T-cell (primary cell): Measurements from ENCODE around the gene TBC1D22A. TPM values are rescaled to one million over a fixed set of nuclear protein-coding genes. Genes with fewer than 3 reads are reported as not detected.

Experiments used
- ATAC-seq, 4 experiments: fragments of 200-7000 bp in 3 of 4; fragments of 150-1000 bp in 1 of 4; cut with Tn5 transposase; replicated peaks in 1 of 4; 1 replicate in 3 of 4; 2 replicates in 1 of 4; pipeline ENCODE4 v1.10.0; 2021; ENCODE audit warnings: moderate library complexity in 3 of 4, mild to moderate bottlenecking in 2 of 4, moderate number of reproducible peaks in 1 of 4
- CTCF ChIA-PET, 2 donors: fragments of 300-600 bp; sonication (Branson Sonifier 250); formaldehyde crosslinking; loops; one replicate each; lab custom pipeline; 2022; ENCODE audit warnings: antibody characterized with exemption in 2 of 2; lab: Charles Lee
- POLR2A ChIA-PET, 2 donors: fragments of 300-600 bp; sonication (Branson Sonifier 250); formaldehyde crosslinking; loops; one replicate each; lab custom pipeline; 2022; ENCODE audit warnings: antibody characterized with exemption in 2 of 2; lab: Charles Lee
- DNase-seq, 35 experiments: peaks; one replicate each; pipeline versions ENCODE4 v3.0.0 to v3.0.0-alpha.2; 2013 to 2023
- H3K27ac ChIP-seq: one replicate; pipeline ENCODE4 v1.5.1; 2013; ENCODE audit warnings: low read length
- H3K27me3 ChIP-seq, 2 experiments: replicated peaks in 1 of 2; 1 replicate in 1 of 2; 2 replicates in 1 of 2; pipeline versions ENCODE4 v1.6.1 to v1.7.0; 2013; ENCODE audit warnings: low read length in 1 of 2, mixed read lengths in 1 of 2; ENCODE audit not compliant: control insufficient read depth in 2 of 2, insufficient read depth in 2 of 2; ENCODE audit errors: extremely low read depth in 1 of 2
- H3K36me3 ChIP-seq, 2 donors: 1 replicate in 1 of 2; 2 replicates in 1 of 2; pipeline versions ENCODE4 v1.6.1 to v1.7.0; 2013; ENCODE audit warnings: low read length in 1 of 2; ENCODE audit not compliant: control insufficient read depth in 2 of 2, insufficient read depth in 1 of 2; ENCODE audit errors: extremely low read depth in 1 of 2
- H3K4me1 ChIP-seq, 2 experiments: 1 replicate in 1 of 2; 2 replicates in 1 of 2; pipeline versions ENCODE4 v1.6.1 to v1.7.0; 2013; ENCODE audit warnings: low read length in 2 of 2, mixed read lengths in 1 of 2; ENCODE audit not compliant: insufficient read depth in 2 of 2, control insufficient read depth in 1 of 2; ENCODE audit errors: extremely low read depth in 1 of 2
- H3K4me3 ChIP-seq, 2 donors: 1 replicate in 1 of 2; 2 replicates in 1 of 2; pipeline versions ENCODE4 v1.5.1 to v1.7.0; 2013; ENCODE audit warnings: mild to moderate bottlenecking in 2 of 2, low read length in 1 of 2, moderate library complexity in 1 of 2; ENCODE audit not compliant: control insufficient read depth in 1 of 2; ENCODE audit errors: extremely low read depth in 1 of 2
- H3K9me3 ChIP-seq: 2 replicates; pipeline ENCODE4 v1.7.0; 2013
- H3K27ac Mint-ChIP-seq, 2 donors: one replicate each; pipeline ENCODE4 v1.8.0; 2020 to 2021; ENCODE audit warnings: mild to moderate bottlenecking in 2 of 2, mixed read lengths in 2 of 2
- H3K27me3 Mint-ChIP-seq, 2 donors: one replicate each; pipeline ENCODE4 v1.8.0; 2021 to 2022; ENCODE audit warnings: mixed read lengths in 2 of 2
- H3K36me3 Mint-ChIP-seq: one replicate; pipeline ENCODE4 v1.8.0; 2021; ENCODE audit warnings: mixed read lengths
- H3K4me1 Mint-ChIP-seq, 3 donors: one replicate each; pipeline ENCODE4 v1.8.0; 2020 to 2022; ENCODE audit warnings: mixed read lengths in 3 of 3, mild to moderate bottlenecking in 1 of 3
- H3K4me3 Mint-ChIP-seq, 3 donors: one replicate each; pipeline ENCODE4 v1.8.0; 2020 to 2022; ENCODE audit warnings: mild to moderate bottlenecking in 3 of 3, mixed read lengths in 3 of 3, moderate library complexity in 3 of 3
- H3K9me3 Mint-ChIP-seq, 3 donors: one replicate each; pipeline ENCODE4 v1.8.0; 2020 to 2022; ENCODE audit warnings: mixed read lengths in 3 of 3
- WGBS: methylation state at CpG from one replicate; pipeline ENCODE4 v1.1.5; 2013; ENCODE audit warnings: missing lambda C conversion rate; ENCODE audit not compliant: insufficient coverage; 5-methylcytosine and 5-hydroxymethylcytosine counted together
- total RNA-seq, 35 experiments: library from RNA in 6 of 35; stranded (reverse) in 6 of 35; fragments of 120-200 nt in 1 of 35; gene quantifications; one replicate each; pipeline versions ENCODE4 v1.2.1 to v1.2.4 and lab custom pipeline; 2013 to 2026

Gene TBC1D22A
- total RNA-seq, 5 donors from 2014 or later (not counting 1 experiment from before 2014, with no cell fraction given) = 38.3 to 67.8 (median 57.7) TPM

DNA sequence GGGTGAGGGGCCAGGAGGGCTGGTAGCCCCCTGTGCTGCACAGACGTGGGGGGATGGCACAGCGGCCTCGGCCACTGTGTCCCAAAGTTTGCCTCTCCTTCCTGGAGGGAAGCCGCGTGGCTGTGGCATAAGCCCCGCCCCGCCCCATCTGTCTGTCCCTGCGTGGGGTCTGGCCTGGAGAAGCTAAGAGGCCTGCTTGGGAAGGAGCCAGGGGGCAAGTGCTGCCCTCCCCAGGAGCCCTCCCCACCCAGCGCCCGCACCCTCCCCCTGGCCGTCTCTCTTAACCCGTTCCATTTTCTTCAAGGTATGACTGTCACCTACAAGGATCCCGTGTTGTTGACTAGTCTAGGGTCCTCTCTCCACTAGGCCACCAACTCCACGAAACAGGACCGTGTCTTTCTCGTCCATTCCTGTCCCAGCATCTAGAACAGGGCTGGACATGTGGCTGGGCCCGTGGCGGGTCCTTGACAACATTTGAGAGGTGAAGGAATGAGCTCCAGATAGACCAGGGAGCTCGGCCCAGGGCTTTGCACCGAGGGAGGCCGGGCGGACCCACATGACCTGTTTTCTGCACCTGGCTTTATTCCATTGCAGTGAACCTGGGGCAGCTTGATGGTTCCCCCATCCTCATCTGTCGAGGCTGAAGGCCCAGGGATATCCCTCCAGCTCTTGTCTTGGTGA is 428.0 kb downstream of the TBC1D22A start:
- DNase-seq (peak in 2 of 35 experiments; percentile 1 to 2), ATAC-seq (no peak)
- no peak overlapping the region for H3K27ac Mint-ChIP-seq
- H3K4me3 Mint-ChIP-seq = no peak overlapping the region
- no peaks in the 10 kb centered on the region for H3K4me1 ChIP-seq
- CTCF ChIA-PET = no interaction called here
- H3K27me3 ChIP-seq = no peaks in the 10 kb centered on the region
- no peaks in the 10 kb centered on the region for H3K36me3 ChIP-seq
- H3K4me3 ChIP-seq = no peak overlapping the region
- peaks cover 9 to 13% (median 13%) of the 10 kb centered on the region in 3 donors for H3K9me3 Mint-ChIP-seq
- no peaks in the 10 kb centered on the region for H3K36me3 Mint-ChIP-seq
- H3K9me3 ChIP-seq = peaks cover 3% of the 10 kb centered on the region
- POLR2A ChIA-PET = no interaction called here
- no peak overlapping the region for H3K27ac ChIP-seq
- 83% methylated on average over 15 of the region's 23 CpGs for WGBS
- no peaks in the 10 kb centered on the region for H3K27me3 Mint-ChIP-seq
- no peaks in the 10 kb centered on the region for H3K4me1 Mint-ChIP-seq

DNA sequence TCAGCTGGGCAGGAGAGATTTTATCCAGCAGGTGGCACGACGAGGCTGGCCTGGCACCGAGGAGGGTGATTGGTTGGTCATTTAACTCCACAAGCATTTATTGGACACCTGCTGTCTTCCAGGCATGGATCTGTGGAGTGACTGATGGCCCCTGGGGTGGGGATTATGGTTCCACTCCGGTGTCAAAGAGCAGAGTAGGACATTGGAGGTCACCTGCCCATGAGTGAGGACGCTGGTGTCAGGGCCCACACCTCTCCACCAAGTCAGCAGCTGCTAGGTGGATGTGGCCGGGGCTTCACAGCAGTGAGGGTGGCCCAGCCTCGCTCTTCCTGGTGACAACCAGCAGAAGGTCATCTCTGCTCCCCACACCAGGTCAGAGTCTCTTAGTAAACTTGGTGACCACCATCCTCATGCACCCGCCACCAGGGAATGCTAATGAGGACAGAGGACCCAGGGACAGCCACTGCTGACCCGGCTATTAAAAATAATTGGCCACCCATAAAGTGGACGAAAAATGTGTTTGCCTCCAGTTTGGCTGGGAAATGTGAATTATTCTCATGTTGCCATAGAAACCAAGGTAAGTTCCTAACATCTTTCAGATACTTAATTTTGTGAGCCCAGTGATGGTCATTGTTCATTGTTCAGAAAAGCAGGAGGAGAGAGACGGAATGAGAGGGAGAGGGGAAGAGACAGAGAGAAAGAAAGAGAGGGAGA is 428.7 kb downstream of the TBC1D22A start:
- DNase-seq (peak in 1 of 35 experiments; percentile 2), ATAC-seq (no peak)
- Histone ChIP-seq H3K4me1 (no peaks in the 10 kb centered on the region), H3K4me3 (no peak overlapping the region), H3K36me3 (no peaks in the 10 kb centered on the region), H3K27me3 (no peaks in the 10 kb centered on the region), H3K9me3 (no peaks in the 10 kb centered on the region), H3K27ac (no peak overlapping the region)
- Mint-ChIP-seq H3K27ac (no peak overlapping the region), H3K36me3 (no peaks in the 10 kb centered on the region), H3K4me3 (no peak overlapping the region), H3K27me3 (no peaks in the 10 kb centered on the region), H3K4me1 (no peaks in the 10 kb centered on the region), H3K9me3 (peaks cover 3 to 6% (median 6%) of the 10 kb centered on the region in 3 donors)
- 90% methylated on average over 7 of the region's 11 CpGs for WGBS
- ChIA-PET CTCF (no interaction called here), POLR2A (no interaction called here)

DNA sequence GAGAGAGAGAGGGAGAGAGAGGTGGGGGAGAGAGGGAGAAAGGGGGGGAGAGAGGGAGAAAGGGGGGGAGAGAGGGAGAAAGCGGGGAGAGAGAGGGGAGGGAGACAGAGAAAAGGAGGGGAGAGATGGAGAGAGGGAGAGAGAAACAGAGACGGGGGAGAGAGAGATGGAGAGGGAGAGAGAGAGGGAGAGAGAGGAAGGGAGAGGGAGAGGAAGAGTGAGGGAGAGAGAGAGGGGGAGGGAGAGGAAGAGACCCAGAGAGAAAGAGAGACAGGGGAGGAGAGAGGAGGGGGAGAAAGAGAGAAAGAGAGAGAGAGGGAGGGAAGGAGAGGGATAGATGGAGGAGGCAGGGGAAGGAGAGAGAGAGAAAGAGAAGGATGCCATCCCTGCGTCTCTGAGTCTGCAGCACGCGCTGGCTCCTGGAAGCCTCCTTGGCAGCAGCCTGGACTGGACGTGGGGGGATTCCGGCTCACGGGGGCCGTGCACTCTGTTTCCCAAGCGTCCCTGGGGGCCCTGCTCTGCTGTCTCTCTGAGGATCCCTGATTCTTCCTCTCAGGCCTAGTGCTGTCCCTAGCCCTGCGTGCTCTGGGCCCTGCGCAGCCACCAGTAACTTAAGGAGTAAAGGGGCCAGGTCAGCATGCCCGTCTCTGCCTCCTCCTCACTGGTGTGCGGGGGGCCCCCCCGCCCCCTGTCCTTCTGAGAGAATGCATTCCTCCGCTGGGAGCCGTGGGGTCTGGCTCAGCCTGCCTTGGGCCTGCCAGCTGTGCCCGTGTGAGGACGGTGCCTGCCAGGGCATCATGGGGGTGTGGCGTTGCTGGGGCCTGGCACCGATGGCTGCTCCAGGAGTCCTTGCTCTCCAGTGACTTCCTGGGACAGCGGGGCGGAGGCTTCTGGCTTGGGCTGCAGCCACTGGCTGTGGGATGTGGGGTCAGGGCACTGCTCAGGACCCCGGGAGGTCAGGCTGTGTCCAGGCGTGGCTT is 429.5 kb downstream of the TBC1D22A start:
- no peaks in the 10 kb centered on the region for H3K27me3 Mint-ChIP-seq
- no peak overlapping the region for H3K27ac Mint-ChIP-seq
- no peaks in the 10 kb centered on the region for H3K9me3 Mint-ChIP-seq
- no peak overlapping the region for H3K4me3 Mint-ChIP-seq
- WGBS = 80% methylated on average over 22 of the region's 25 CpGs
- H3K4me1 Mint-ChIP-seq = no peaks in the 10 kb centered on the region
- POLR2A ChIA-PET = no interaction called here
- Histone ChIP-seq H3K36me3 (no peaks in the 10 kb centered on the region), H3K27ac (no peak overlapping the region), H3K9me3 (no peaks in the 10 kb centered on the region), H3K4me3 (no peak overlapping the region), H3K27me3 (no peaks in the 10 kb centered on the region), H3K4me1 (no peaks in the 10 kb centered on the region)
- DNase-seq = peak in 2 of 35 experiments; percentile 3 to 23
- ATAC-seq = peak in 1 of 4 experiments; percentile 11
- CTCF ChIA-PET = no interaction called here
- no peaks in the 10 kb centered on the region for H3K36me3 Mint-ChIP-seq

DNA sequence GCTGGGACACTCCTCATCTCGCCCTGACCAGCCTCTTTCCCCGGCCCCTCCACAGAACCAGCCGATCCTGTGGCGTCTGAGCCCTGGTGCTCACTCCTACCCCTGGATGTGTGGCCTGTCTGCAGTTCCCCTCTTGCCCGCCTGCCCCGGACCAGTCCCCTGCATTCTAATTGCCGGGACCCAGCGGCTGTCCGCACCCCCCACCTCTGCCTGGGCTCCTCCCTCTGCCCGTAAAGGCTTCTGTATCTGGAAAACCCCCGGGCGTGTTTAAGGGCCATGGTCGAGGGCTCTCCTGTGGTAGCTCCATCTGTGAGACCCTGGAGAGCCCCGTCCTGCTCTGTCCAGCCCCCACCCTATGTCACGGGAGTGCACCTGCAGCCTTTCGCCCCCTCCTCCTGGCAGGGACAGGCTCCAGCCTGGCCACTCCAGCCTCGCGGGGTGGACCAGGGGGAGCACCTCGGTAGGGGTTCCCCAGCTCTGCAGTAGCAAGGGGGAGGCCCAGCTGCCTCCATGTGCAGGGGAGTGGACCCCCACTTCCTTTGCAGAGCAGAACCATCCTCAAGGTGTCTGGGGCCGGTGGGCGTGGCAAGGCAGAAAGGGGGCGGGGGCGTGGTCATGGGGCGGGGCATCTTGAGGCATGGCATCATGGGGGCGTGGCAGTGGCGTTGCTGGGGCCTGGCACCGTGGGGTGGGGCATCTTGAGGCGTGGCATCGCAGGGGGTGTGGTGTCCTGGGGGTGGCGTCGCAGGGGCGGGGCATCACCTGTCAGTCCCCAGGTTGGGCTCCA is 430.4 kb downstream of the TBC1D22A start:
- 89% methylated on average over 22 of the region's 32 CpGs for WGBS
- no peaks in the 10 kb centered on the region for H3K4me1 ChIP-seq
- peak in 4 of 35 experiments; percentile 3 to 24 (median 5) for DNase-seq
- no peaks in the 10 kb centered on the region for H3K4me1 Mint-ChIP-seq
- no peak overlapping the region for H3K4me3 ChIP-seq
- no peaks in the 10 kb centered on the region for H3K36me3 ChIP-seq
- no peaks in the 10 kb centered on the region for H3K27me3 ChIP-seq
- no peak overlapping the region for H3K27ac Mint-ChIP-seq
- ChIA-PET POLR2A (no interaction called here), CTCF (no interaction called here)
- H3K27ac ChIP-seq = no peak overlapping the region
- H3K4me3 Mint-ChIP-seq = no peak overlapping the region
- H3K9me3 Mint-ChIP-seq = no peaks in the 10 kb centered on the region
- no peaks in the 10 kb centered on the region for H3K27me3 Mint-ChIP-seq
- no peaks in the 10 kb centered on the region for H3K36me3 Mint-ChIP-seq
- H3K9me3 ChIP-seq = no peaks in the 10 kb centered on the region
- ATAC-seq = peak in 1 of 4 experiments; percentile 49

DNA sequence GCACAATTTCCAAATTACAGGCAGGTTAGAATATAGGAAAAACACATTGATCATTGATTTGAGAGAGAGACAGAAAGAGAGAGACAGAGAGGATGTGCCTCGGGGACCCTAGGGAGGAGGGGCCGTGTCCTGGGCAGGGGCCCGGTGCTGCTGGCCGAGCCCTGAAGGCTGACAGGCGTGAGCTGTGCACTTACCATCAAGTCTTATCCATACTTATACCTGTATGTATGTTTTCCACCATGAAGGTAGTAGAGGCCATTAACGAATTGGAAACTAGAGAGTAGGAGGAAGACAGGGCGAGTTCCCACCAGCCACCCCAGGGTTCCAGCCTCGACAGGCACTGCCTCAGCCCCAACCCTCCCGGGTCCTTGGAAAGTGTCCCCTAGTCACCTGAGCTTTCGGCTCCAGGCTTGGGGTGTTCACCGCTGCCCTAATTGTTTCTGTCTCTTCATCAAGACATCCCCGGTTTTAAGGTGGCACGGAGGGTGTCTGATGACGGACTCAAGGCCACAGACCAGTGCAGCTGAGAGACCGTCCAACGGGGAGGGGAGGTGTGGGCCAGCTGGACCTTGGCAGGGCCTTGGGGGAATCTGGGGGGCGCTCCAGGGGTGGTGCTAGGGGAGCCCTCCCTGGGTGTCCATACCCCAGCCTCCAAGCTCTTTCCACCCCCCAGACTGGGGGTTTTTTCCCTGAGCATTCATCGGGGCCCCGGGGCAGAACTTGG is 431.3 kb downstream of the TBC1D22A start:
- no peak overlapping the region for H3K4me3 ChIP-seq
- ChIA-PET POLR2A (no interaction called here), CTCF (no interaction called here)
- Mint-ChIP-seq H3K4me3 (no peak overlapping the region), H3K4me1 (no peaks in the 10 kb centered on the region), H3K36me3 (no peaks in the 10 kb centered on the region), H3K27ac (no peak overlapping the region), H3K9me3 (no peaks in the 10 kb centered on the region), H3K27me3 (no peaks in the 10 kb centered on the region)
- no peak overlapping the region for H3K27ac ChIP-seq
- 90% methylated on average over 11 of the region's 19 CpGs for WGBS
- H3K9me3 ChIP-seq = no peaks in the 10 kb centered on the region
- H3K36me3 ChIP-seq = no peaks in the 10 kb centered on the region
- ATAC-seq (no peak), DNase-seq (peak in 3 of 35 experiments; percentile 2 to 20 (median 2))
- H3K27me3 ChIP-seq = no peaks in the 10 kb centered on the region
- H3K4me1 ChIP-seq = no peaks in the 10 kb centered on the region
